GM19193 (cell line): Measurements from ENCODE around the gene GALT.

Source experiments
- POLR2A ChIP-seq: IDR thresholded peaks from 4 replicates; pipeline ENCODE4 v1.6.1; 2011; ENCODE audit not compliant: insufficient read depth, insufficient read length; ENCODE audit errors: extremely low read depth

The GALT gene

DNA sequence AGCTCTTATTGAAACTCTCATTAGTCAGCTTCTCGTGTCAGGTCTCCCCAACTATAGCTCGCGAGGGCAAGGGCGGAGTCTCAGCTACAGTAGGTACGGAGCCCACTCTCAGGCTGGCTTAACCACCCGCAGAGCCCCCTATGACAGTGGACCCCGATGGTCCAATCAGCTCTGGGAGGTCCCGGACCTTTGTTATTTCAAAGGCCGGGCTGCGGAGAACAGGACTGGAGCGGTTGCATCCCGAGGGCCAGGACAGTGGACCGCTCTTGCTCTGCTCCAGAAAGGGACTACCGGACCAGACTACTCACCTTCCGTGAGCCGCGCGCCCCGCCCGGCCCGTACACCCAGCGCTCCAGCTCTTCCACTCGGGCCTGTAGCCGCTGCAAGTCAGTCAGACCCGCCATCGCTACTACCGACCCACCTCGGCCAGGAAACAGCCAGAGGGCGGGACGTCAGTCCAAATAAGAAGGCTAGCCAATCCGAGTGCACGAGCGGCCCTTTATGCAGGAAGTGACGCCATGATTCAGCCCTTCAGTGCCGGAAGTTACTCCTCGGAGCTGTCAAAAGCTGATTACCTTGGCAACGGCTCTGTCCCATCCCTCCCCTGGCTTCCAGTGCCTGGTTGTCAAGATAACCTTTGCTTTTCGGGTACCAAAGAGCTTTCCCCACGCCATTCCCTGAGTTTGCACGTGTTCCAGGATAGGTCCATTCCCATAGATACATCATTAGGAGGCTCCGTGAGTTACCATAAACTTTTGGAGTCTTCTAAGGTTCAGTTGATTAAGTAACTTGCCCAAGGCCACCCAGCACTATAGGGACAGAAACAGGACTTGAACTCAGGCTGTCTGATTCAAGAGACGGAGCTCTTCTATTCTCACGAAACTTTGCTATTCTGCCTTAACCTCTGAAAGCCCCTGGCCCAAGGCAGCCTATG lies 26.1 kb upstream of the GALT start, which contains the start of gene DCTN3:
Gene DCTN3, minus strand, starts transcription at position 435 of the 934 bp plus-strand sequence. Its CDS starts 31 bp downstream, at position 404.
- peak; percentile 80 for TF ChIP-seq POLR2A

DNA sequence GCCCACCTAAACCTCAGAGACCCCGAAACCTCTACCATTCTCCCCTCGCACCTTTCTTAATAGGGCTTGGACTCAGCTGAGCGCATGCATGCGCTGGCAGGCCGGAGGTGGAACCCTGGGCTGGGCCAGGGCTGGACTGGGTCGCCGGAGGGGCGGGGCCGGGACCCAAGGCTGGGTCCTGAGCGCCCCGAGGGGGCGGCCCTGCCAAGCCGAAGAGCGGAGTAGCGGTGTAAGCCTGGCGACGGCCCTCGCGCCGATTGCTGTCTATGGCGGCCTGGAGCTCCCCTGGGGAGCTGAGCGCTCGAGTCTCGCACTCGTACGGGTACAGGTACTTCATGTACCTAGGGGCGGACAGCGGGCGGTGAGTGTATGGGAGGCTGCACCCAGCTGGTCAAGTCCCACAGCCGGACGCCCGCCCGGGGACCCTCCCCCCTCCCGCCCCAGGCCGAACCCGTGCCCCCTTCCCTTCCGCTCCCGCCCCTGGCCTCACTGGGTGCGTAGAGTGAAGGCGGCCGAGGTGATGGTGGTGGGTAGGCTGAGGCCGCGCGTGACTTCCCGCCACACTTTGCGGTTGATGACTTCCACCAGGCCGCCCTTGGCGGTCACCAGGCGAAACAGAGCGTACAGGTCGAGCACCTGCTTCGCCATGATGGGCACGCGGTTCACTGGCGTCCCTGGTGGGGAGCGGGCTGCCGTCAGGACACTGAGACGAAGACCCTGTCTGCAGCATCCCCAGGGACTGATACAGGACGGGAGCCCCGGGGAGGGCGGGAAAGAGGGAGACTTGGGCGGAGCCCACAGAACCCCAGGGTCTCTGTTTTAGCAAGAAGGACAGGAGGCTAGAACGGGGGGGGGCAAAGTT lies 22.9 kb upstream of the GALT start:
- no peak for TF ChIP-seq POLR2A

DNA sequence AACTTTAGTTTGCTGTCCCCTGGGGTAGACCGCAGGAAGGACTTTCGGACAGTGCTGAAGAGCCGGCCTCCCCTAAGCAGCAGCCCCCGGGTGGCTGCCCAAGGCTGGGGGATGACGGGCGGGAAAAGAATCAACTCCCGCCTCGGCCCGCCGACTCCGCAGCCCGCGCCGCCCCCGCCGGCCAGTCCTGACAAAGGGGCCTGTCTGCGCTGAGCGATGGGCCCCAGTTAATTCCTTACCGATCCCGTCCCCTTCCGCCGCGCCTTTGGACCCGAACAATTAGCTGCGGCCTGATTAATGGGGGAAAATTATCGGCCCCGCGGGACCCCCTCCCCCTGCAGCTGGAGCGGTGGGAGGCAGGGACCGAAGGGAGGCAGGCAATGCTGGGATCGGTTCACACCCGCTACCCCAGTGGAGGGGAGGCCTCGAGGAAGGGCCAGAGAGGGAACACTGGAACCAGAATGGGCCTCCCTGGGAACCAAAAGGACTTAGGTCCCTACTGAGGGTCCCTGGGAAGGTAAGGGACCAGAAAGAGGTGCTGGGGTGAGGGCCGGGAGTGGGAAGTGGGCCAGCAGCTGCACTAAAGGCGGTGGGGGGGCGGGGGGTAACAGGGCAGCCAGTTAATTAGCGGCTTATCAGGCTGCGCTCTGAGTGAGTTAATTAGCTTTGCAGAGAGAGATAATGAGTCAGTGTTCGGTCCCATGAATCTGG lies 21.8 kb upstream of the GALT start:
- TF ChIP-seq POLR2A: no peak

DNA sequence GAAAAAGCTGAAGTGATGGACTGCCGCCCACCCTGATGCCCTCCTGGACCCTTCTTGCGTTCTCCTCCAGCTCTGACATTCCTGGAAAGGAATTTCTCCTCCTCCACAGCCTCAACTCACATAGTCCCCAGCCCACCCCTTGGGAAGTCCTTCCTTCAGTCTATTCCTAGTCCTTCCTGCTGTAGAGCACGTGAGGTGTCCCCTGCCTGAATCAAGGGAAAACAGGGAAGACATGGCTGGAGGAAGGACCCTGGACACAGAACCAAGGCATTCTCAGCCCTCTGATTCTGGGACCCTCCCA lies 21.3 kb upstream of the GALT start:
- TF ChIP-seq POLR2A: no peak

DNA sequence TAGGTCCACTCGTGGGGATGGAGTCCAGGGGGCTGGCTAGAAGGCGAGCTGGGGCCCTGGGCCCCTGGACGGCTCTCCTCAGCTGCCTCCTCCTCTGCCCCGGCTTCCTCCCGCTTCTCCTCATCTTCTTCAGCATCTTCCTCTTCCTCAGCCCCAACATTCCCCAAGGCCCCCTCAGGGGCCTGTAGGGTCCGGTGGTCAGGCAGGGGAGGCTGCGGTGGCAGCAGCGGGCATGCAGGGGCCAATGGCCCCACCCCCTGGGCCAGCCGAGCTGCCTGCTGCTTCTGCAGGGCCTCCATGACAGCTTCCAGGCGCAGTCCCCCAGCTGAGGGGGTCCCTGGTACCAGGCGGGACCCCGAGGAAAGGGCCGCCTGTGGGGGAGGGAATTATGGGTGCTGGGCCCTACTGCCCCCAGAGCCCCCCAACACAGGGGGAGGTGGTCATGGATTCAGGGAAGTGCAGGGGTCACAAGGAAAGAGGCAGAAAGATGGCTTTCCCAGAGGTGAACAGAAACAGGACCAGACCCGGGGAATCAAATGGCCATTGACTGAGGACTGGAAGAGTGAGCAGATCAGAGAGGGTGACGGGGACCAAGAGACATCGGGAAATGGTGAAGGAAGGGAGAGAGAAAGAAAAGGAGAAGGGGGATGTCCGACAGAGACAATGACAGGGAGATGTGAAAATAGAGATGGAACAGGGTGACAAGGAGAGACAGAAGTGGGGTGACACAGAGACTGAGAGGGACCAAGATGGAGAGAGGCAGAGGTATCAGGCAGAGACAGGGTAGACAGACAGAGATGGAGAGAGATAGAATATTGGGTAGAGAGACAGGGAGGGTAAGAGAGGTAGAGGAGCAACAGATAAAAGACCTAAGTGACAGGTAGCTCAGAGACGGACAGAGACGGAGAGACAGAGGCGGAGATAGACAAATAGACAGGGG lies 18.5 kb upstream of the GALT start:
- TF ChIP-seq POLR2A: no peak

DNA sequence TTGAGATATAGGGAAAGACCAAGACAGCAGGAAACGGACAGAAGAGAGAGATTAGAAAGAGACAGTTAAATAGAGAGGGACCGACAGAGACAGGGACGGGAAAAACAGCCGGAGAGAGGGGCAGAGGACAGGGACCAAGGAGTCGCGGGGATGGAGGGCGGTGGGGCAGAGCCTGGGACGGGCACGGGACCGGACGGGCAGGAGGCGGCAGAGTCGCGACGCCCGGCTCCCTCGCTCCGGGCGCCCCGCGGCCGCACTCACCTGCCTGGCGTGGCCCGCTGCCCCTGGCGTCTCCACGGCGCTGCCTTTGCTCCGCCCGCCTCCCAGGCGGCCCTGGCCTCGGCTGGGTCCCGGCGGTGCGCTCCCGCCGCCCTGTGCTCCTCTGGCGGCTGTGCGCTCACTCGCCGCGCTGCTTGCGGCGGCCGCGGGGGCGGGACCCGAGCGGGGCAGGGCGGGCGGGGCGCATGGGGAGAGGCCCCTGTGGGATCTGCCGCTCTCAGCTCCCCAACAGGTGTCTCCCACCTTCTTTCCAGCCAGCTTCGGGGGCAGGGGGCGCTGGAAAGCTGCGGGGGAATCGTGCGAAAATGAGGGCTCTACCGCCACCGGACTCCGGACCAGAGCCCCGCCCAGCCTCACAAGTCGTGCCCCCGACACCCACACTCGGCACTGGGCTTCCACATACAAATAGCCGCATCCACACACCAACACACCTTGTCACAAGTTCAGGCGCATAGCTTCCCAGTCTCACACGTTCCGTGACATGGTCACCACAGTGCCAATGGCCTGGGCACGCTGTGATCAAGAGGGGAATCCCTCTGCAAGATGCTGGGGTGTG lies 17.6 kb upstream of the GALT start, which contains the start of gene ARID3C:
Gene ARID3C, minus strand, starts transcription at position 411 of the 835 bp plus-strand sequence. CDS start 1,052 bp downstream, outside the sequence.
- TF ChIP-seq POLR2A: no peak

DNA sequence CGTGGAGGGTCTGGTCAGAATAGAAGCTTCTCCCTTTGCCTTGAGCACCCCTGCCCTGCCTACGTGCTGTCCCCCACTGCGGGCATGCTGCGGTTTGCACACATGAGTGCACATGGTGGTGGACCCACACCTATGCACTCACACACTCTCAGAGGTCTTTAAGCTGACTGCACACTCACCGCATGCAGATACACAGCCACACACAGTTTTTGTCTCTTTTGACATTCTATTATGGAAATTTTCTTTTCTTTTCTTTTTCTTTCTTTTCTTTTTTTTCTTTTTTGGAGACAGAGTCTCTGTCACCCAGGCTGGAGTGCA lies 17.0 kb upstream of the GALT start:
- no peak for TF ChIP-seq POLR2A

DNA sequence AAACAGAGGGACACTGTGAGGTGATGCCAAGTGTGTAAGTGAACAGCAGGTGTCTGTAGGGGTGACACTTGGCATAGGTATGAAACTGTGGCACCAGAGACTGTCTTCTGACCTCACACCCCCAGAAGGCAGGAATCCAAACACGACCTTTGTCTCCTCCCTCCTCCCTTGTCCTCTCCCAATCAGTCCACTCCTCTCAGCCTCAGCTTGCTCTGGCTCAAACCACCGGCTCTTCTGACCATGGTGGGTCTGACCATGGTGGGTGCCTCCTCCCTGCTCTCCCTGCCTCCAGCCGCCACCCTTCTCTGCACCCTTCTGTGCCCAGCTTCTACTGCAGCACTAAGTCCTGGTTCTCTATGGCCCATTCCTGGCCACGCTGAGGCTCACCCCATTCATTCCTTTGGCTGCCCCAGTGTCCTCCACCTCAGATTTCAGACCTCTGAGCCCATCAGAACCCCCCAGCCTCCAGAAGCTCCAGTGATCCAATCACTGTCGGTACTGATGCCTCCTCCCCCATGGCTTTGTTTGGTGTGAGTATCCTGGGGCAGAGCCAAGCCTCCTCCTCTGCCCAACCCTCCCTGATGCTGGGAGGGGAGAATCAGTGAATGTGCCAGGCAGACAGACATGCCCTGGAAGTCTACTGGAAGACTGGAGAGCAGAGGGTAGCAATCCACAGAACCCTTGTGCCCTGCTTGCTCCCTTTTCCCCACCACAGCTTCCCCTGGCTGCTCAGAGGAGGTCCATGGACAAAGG lies 15.9 kb upstream of the GALT start:
- TF ChIP-seq POLR2A: no peak

DNA sequence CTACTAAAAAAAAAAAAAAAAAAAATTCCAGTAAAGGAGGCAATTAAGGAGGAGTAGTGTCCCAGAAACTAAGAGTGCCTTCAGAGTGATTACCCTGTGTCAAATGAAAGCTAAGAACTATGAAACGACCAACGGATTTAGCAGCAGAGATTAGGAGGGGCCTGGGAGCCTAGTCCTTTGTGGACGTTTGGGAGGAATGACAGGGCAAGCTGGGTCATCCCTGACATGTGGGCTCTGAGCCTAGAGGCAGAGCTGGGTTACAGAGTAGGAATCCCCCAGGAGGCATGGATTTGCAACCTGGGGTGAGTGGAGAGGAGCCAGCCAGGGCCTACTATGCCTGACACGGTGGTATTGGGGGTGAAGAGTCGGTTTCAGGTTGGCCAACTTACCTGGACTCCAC lies 13.3 kb upstream of the GALT start:
- TF ChIP-seq POLR2A: no peak

DNA sequence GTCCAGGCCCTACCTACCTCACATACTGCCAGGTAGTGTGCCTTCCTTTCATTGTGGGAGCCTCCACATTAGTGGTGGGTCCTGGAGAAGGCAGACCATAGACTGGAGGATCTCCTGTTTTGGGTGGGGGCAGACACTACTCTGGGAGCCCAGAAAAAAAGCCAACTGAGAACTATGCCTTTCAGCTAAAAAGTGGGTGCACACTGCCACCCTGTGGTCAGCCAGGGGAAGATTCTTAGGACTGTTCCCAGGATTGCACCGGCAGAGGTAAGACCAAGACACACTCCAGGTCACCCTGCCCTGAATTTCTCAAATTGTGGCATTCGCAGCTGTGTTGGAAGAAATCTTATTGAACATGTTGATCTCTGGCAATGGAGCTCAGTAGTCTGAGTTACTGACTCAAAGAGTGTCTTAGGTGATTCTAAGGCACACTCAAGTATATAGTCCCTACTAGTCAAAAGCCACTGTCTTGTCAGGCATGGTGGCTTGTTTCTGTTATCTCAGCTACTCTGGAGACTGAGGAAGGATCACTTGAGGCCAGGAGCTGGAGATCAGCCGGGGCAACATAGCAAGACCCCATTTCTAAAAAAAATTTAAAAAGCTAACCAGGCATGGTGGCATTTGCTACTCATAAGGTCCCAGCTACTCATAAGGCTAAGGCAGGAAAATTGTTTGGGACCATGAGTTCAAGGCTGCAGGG lies 12.5 kb upstream of the GALT start:
- TF ChIP-seq POLR2A: no peak

DNA sequence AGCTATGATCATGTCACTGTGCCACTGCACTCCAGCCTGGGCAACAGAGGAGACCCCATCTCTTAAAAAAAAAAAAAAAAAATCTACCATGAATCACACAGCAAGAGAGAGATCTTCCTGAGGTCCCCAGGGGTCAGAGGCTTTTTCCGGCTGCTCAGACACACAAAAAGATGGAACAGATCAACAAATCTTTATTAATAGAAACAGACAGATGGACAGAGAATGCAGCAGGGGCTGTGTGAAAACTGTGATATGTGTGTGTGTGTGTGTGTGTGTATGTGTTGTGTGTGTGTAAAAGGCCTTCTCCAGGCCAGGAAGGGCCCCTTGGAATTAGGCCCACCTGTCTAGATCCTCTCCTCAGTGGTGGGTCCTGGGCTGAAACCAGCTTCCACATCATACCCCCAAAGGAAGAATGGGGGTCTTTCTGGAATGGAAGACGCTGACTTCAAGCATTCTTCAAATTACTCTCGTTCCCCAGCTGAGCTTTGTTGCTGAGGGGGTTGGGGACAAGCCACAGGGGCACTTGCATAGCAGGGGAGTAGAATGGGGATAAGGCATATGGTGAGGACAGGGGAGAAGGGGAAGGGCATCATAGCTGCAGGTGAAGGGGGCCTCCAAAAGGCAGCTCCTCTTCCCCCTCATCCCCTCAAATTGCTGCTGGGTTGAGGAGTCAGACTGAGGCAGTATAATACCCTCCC lies 11.8 kb upstream of the GALT start:
- no peak for TF ChIP-seq POLR2A

DNA sequence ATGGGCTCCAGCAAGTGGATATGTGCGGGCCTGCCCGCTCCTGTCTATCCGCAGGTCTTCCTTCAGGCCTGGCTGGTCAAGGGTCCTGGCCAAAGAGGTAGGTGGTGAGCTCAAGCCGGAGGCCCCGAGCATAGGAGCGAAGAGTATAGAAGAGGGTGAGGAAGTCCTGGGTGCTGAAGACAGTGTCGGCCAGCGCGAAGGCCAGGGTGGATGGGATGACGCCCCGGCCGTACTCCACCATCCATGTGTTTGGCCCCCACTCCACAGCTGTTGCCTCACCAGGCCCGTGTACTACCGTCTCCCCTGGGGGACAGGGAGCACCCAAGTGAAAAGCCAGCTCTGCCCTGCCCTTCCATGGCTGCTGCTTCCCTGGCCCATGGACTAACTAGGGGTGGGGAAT lies 10.9 kb upstream of the GALT start:
- TF ChIP-seq POLR2A: no peak

DNA sequence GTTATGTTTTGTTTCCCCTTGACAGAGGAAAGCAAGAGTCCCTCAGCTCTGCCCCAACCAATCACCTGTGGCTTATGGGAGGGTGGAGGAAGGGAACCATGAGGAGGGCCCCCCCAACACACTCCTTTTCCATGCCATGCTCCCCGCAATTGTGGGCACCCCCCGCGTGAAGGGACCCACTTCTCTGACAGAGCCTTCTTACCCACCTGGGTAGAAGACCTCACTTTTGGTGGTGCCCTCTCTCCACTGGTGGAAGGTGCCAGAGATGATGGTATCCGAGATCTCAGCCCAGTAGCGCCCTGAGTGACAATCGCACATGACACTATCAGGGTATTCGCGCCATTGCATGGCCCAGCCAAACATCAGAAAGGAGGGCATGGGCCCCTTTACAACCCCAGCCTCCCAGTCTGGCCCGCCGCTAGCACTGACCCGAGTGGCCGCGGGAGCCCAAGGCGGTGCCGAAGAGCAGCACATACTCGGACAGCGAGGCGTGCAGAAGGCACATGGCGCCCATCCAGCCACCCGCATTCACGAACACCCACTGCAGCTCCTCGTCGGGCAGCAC lies 9.6 kb upstream of the GALT start:
- no peak for TF ChIP-seq POLR2A
